CD14-positive monocyte (primary cell): ENCODE results near the gene FGF9. TPM values are rescaled to one million over a fixed set of nuclear protein-coding genes. Genes with fewer than 3 reads are reported as not detected.

Experiments
- DNase-seq, 3 donors: peaks; one replicate each; pipeline ENCODE4 v3.0.0-alpha.2; 2011 to 2022
- H2AFZ ChIP-seq: 2 replicates; pipeline ENCODE4 v1.6.0; 2012; ENCODE audit warnings: mild to moderate bottlenecking, low read depth, low read length, inconsistent platforms; ENCODE audit not compliant: insufficient read depth, poor library complexity, severe bottlenecking
- H3K27ac ChIP-seq, 2 donors: 1 replicate in 1 of 2; 2 replicates in 1 of 2; pipeline ENCODE4 v1.5.1; 2012 to 2013; ENCODE audit warnings: low read length in 2 of 2, control low read depth in 1 of 2, inconsistent platforms in 1 of 2, low read depth in 1 of 2, mild to moderate bottlenecking in 1 of 2
- H3K27me3 ChIP-seq, 2 donors: one replicate each; pipeline versions ENCODE4 v1.6.0 to v1.6.1; 2011 to 2013; ENCODE audit warnings: low read length in 2 of 2; ENCODE audit not compliant: control insufficient read depth in 2 of 2, insufficient read depth in 2 of 2
- H3K36me3 ChIP-seq, 2 donors: replicated peaks in 1 of 2; 1 replicate in 1 of 2; 2 replicates in 1 of 2; pipeline versions ENCODE4 v1.5.1 to v1.6.1; 2012 to 2013; ENCODE audit warnings: low read length in 2 of 2, control low read depth in 1 of 2, inconsistent platforms in 1 of 2, mild to moderate bottlenecking in 1 of 2; ENCODE audit not compliant: insufficient read depth in 2 of 2, control insufficient read depth in 1 of 2
- H3K4me1 ChIP-seq, 2 donors: 1 replicate in 1 of 2; 2 replicates in 1 of 2; pipeline versions ENCODE4 v1.5.1 to v1.6.1; 2012 to 2013; ENCODE audit warnings: low read length in 2 of 2, control low read depth in 1 of 2, inconsistent platforms in 1 of 2, mild to moderate bottlenecking in 1 of 2, moderate library complexity in 1 of 2; ENCODE audit not compliant: insufficient read depth in 2 of 2, control insufficient read depth in 1 of 2
- H3K4me2 ChIP-seq: replicated peaks from 2 replicates; pipeline ENCODE3; 2012; ENCODE audit warnings: low read length, moderate library complexity, mild to moderate bottlenecking; ENCODE audit not compliant: poor library complexity, severe bottlenecking; ENCODE audit errors: extremely low read depth
- H3K4me3 ChIP-seq, 3 experiments: fragments of 200-600 bp in 1 of 3; sonication (generic) in 1 of 3; replicated peaks in 1 of 3; 1 replicate in 2 of 3; 2 replicates in 1 of 3; pipeline ENCODE4 v1.5.1; 2011 to 2013; ENCODE audit warnings: low read length in 3 of 3, mild to moderate bottlenecking in 3 of 3, control low read depth in 2 of 3, low read depth in 2 of 3, inconsistent platforms in 1 of 3, moderate library complexity in 1 of 3
- H3K79me2 ChIP-seq: 2 replicates; pipeline ENCODE4 v1.6.0; 2012; ENCODE audit warnings: mild to moderate bottlenecking, control low read depth, inconsistent platforms, low read length, moderate library complexity; ENCODE audit not compliant: insufficient read depth
- H3K9ac ChIP-seq: 2 replicates; pipeline ENCODE4 v1.6.0; 2017; ENCODE audit warnings: low read length, mild to moderate bottlenecking; ENCODE audit not compliant: insufficient read depth, poor library complexity, severe bottlenecking
- H3K9me3 ChIP-seq, 2 donors: replicated peaks in 1 of 2; 1 replicate in 1 of 2; 2 replicates in 1 of 2; pipeline versions ENCODE4 v1.5.1 to v1.6.1; 2012 to 2013; ENCODE audit warnings: low read length in 2 of 2, control low read depth in 1 of 2; ENCODE audit not compliant: control insufficient read depth in 1 of 2, insufficient read depth in 1 of 2
- H4K20me1 ChIP-seq: 2 replicates; pipeline ENCODE4 v1.6.0; 2012; ENCODE audit warnings: mild to moderate bottlenecking, low read length, control low read depth, moderate library complexity; ENCODE audit not compliant: insufficient read depth
- H3K27ac Mint-ChIP-seq, 7 donors: one replicate each; pipeline ENCODE4 v1.8.0; 2020; ENCODE audit warnings: mild to moderate bottlenecking in 7 of 7, mixed read lengths in 7 of 7, moderate library complexity in 6 of 7, inconsistent platforms in 2 of 7
- H3K27me3 Mint-ChIP-seq, 3 donors: one replicate each; pipeline ENCODE4 v1.8.0; 2021 to 2022; ENCODE audit warnings: low read depth in 3 of 3, mild to moderate bottlenecking in 3 of 3, mixed read lengths in 3 of 3, moderate library complexity in 3 of 3, inconsistent platforms in 1 of 3
- H3K36me3 Mint-ChIP-seq, 2 donors: one replicate each; pipeline ENCODE4 v1.8.0; 2020; ENCODE audit warnings: mixed read lengths in 2 of 2, inconsistent platforms in 1 of 2, mild to moderate bottlenecking in 1 of 2
- H3K4me1 Mint-ChIP-seq: one replicate; pipeline ENCODE4 v1.8.0; 2020; ENCODE audit warnings: mild to moderate bottlenecking, mixed read lengths
- H3K4me3 Mint-ChIP-seq, 2 donors: one replicate each; pipeline ENCODE4 v1.8.0; 2020; ENCODE audit warnings: mild to moderate bottlenecking in 2 of 2, mixed read lengths in 2 of 2, moderate library complexity in 1 of 2
- H3K9me3 Mint-ChIP-seq, 7 donors: one replicate each; pipeline ENCODE4 v1.8.0; 2020 to 2022; ENCODE audit warnings: mixed read lengths in 7 of 7, mild to moderate bottlenecking in 6 of 7, moderate library complexity in 6 of 7, inconsistent platforms in 2 of 7
- CTCF ChIP-seq: fragments of 200-600 bp; IDR thresholded peaks from one replicate; pipeline ENCODE4 v1.8.0; 2022; ENCODE audit warnings: antibody characterized with exemption, mild to moderate bottlenecking
- WGBS: methylation state at CpG from one replicate; pipeline ENCODE4 v1.1.5; 2013; ENCODE audit warnings: missing lambda C conversion rate; ENCODE audit not compliant: insufficient coverage; 5-methylcytosine and 5-hydroxymethylcytosine counted together
- intact Hi-C, 2 donors: fragments of 100-400 bp; cut with micrococcal nuclease; formaldehyde crosslinking; loops; one replicate each; pipeline versions ENCODE4 v1.15.0 to v1.15.1; 2023
- polyA plus RNA-seq, 3 donors: library from polyadenylated mRNA; depleted of rRNA in 1 of 3; unstranded in 2 of 3; stranded (reverse) in 1 of 3; fragments of 300-500 nt in 2 of 3; fragments of >200 nt in 1 of 3; fragmentation: Illumina TruSeq in 2 of 3; gene quantifications; 1 replicate in 2 of 3; 2 replicates in 1 of 3; pipeline ENCODE4 v1.2.3, GENCODE V29; 2012 to 2021

Gene FGF9
- polyA plus RNA-seq, 3 donors, result 0.03 to 0.16 TPM; not detected in 1

- no peaks in the 10 kb centered on the region for H3K27me3 ChIP-seq
- DNase-seq, result no peak
- H3K27ac ChIP-seq, result no peak overlapping the region
- Mint-ChIP-seq H3K36me3 (no peaks in the 10 kb centered on the region), H3K27ac (no peak overlapping the region), H3K4me3 (no peak overlapping the region), H3K27me3 (peaks cover 2 to 5% (median 2%) of the 10 kb centered on the region in 3 donors), H3K4me1 (no peaks in the 10 kb centered on the region), H3K9me3 (peaks cover 0 to 2% (median 0%) of the 10 kb centered on the region in 7 donors)
- H3K79me2 ChIP-seq, result no peaks in the 10 kb centered on the region
- H4K20me1 ChIP-seq, result no peaks in the 10 kb centered on the region
- no peak for TF ChIP-seq CTCF
- no peak overlapping the region for H3K9ac ChIP-seq
- H3K4me2 ChIP-seq, result no peak overlapping the region
- intact Hi-C loops, result no loop called here
- WGBS, result 0% methylated on average over 1 of the region's 7 CpGs
- H3K9me3 ChIP-seq, result no peaks in the 10 kb centered on the region
- no peaks in the 10 kb centered on the region for H3K36me3 ChIP-seq
- no peaks in the 10 kb centered on the region for H3K4me1 ChIP-seq
- no peak overlapping the region for H3K4me3 ChIP-seq
- no peak overlapping the region for H2AFZ ChIP-seq
These were observed 71.2 kb downstream of the FGF9 start for GRCh38 chr13:21742096-21742495.

GRCh38 chr13:21744149-21744548 is 73.3 kb downstream of the FGF9 start:
- peaks cover 0 to 2% (median 0%) of the 10 kb centered on the region in 7 donors for H3K9me3 Mint-ChIP-seq
- no peak for DNase-seq
- H3K4me1 Mint-ChIP-seq, result no peaks in the 10 kb centered on the region
- WGBS, result 33% methylated on average over 1 of the region's 3 CpGs
- no peak overlapping the region for H3K4me3 Mint-ChIP-seq
- Histone ChIP-seq H4K20me1 (no peaks in the 10 kb centered on the region), H2AFZ (no peak overlapping the region), H3K9me3 (no peaks in the 10 kb centered on the region), H3K9ac (no peak overlapping the region), H3K4me3 (no peak overlapping the region), H3K36me3 (no peaks in the 10 kb centered on the region), H3K4me2 (no peak overlapping the region), H3K4me1 (no peaks in the 10 kb centered on the region), H3K27ac (no peak overlapping the region), H3K79me2 (no peaks in the 10 kb centered on the region), H3K27me3 (no peaks in the 10 kb centered on the region)
- no peaks in the 10 kb centered on the region for H3K36me3 Mint-ChIP-seq
- intact Hi-C loops, result no loop called here
- H3K27ac Mint-ChIP-seq, result no peak overlapping the region
- peaks cover 0 to 2% (median 2%) of the 10 kb centered on the region in 3 donors for H3K27me3 Mint-ChIP-seq
- TF ChIP-seq CTCF, result no peak
